GM12878 (cell line): Measurements from ENCODE around the gene PIK3C2B. TPM values are rescaled to one million over a fixed set of nuclear protein-coding genes. Genes with fewer than 3 reads are reported as not detected.
A peak's percentile ranks its signal among the peaks of the same experiment; 100 is the strongest.

Experiments used
- ATF7 ChIP-seq: fragments of 450-650 bp; IDR thresholded peaks from 2 replicates; pipeline ENCODE4 v1.6.1; 2016; ENCODE audit warnings: low read depth, mild to moderate bottlenecking
- BMI1 ChIP-seq: fragments of 450-650 bp; IDR thresholded peaks from 2 replicates; pipeline ENCODE4 v1.6.1; 2016; ENCODE audit warnings: mild to moderate bottlenecking, moderate library complexity, borderline replicate concordance
- CBX5 ChIP-seq: sonication (generic); IDR thresholded peaks from 2 replicates; pipeline ENCODE4 v1.6.1; 2016; ENCODE audit warnings: low read depth, moderate library complexity, mild to moderate bottlenecking, inconsistent platforms
- CEBPZ ChIP-seq: fragments of 150-350 bp; IDR thresholded peaks from 2 replicates; pipeline ENCODE4 v1.6.1; 2016; ENCODE audit warnings: low read depth, low read length
- GATAD2B ChIP-seq: fragments of 450-650 bp; conservative IDR thresholded peaks from 2 replicates; pipeline ENCODE4 v1.6.1; 2017; ENCODE audit warnings: low read depth, mild to moderate bottlenecking, moderate library complexity
- IRF4 ChIP-seq: IDR thresholded peaks from 2 replicates; pipeline ENCODE4 v1.6.1; 2011; ENCODE audit warnings: low read depth, low read length
- MLLT1 ChIP-seq: fragments of 450-650 bp; IDR thresholded peaks from 2 replicates; pipeline ENCODE4 v1.6.1; 2016; ENCODE audit warnings: mild to moderate bottlenecking
- NFIC ChIP-seq: IDR thresholded peaks from 2 replicates; pipeline ENCODE4 v1.6.1; 2012; ENCODE audit warnings: low read depth, mild to moderate bottlenecking, inconsistent platforms, low read length, moderate library complexity
- NFYA ChIP-seq: IDR thresholded peaks from 2 replicates; pipeline ENCODE4 v1.6.1; 2011; ENCODE audit warnings: low read depth, mild to moderate bottlenecking, low read length, improper control_type of control experiment, borderline replicate concordance
- NFYB ChIP-seq: IDR thresholded peaks from 2 replicates; pipeline ENCODE4 v1.6.1; 2011; ENCODE audit warnings: low read depth, mild to moderate bottlenecking, low read length, improper control_type of control experiment, moderate library complexity; ENCODE audit not compliant: insufficient read depth
- NR2C1 ChIP-seq: fragments of 450-650 bp; IDR thresholded peaks from 2 replicates; pipeline ENCODE4 v1.6.1; 2017; ENCODE audit warnings: antibody characterized with exemption, mild to moderate bottlenecking, moderate library complexity
- NR2C2 ChIP-seq: IDR thresholded peaks from 2 replicates; pipeline ENCODE4 v1.6.1; 2011; ENCODE audit warnings: borderline replicate concordance, low read depth; ENCODE audit not compliant: control insufficient read depth, insufficient read length
- NR2F1 ChIP-seq: fragments of 450-650 bp; conservative IDR thresholded peaks from 2 replicates; pipeline ENCODE4 v1.6.1; 2017; ENCODE audit warnings: mild to moderate bottlenecking
- PAX5 ChIP-seq: IDR thresholded peaks from 2 replicates; pipeline ENCODE4 v1.6.1; 2011; ENCODE audit warnings: low read depth, low read length, borderline replicate concordance
- RB1 ChIP-seq: fragments of 450-650 bp; formaldehyde crosslinking; IDR thresholded peaks from 2 replicates; pipeline ENCODE4 v1.6.1; 2017; ENCODE audit warnings: mild to moderate bottlenecking, borderline replicate concordance
- SMC3 ChIP-seq: IDR thresholded peaks from 2 replicates; pipeline ENCODE4 v1.6.1; 2011; ENCODE audit warnings: low read length, improper control_type of control experiment, borderline replicate concordance
- SREBF2 ChIP-seq: IDR thresholded peaks from 2 replicates; pipeline ENCODE4 v1.6.1; 2012; ENCODE audit warnings: mild to moderate bottlenecking, low read length
- SRF ChIP-seq, 2 experiments: IDR thresholded peaks; 2 replicates each; pipeline ENCODE4 v1.6.1; 2011; ENCODE audit warnings: low read depth in 2 of 2, low read length in 2 of 2, mild to moderate bottlenecking in 1 of 2, moderate library complexity in 1 of 2
- SUPT20H ChIP-seq: IDR thresholded peaks from 2 replicates; pipeline ENCODE4 v1.6.1; 2011; ENCODE audit warnings: low read depth, mild to moderate bottlenecking, low read length, moderate library complexity, borderline replicate concordance; ENCODE audit not compliant: control insufficient read depth
- TCF12 ChIP-seq: IDR thresholded peaks from 2 replicates; pipeline ENCODE4 v1.6.1; 2011; ENCODE audit warnings: low read depth, mild to moderate bottlenecking, low read length
- TCF7 ChIP-seq: IDR thresholded peaks from 2 replicates; pipeline ENCODE4 v1.6.1; 2014; ENCODE audit warnings: antibody characterized with exemption, borderline replicate concordance
- WRNIP1 ChIP-seq: IDR thresholded peaks from 2 replicates; pipeline ENCODE4 v1.6.1; 2011; ENCODE audit warnings: low read depth, low read length, improper control_type of control experiment, borderline replicate concordance
- ZNF274 ChIP-seq: IDR thresholded peaks from one replicate; pipeline ENCODE4 v1.8.0; 2011; ENCODE audit not compliant: insufficient read length, insufficient read depth
- ZNF384 ChIP-seq: IDR thresholded peaks from 2 replicates; pipeline ENCODE4 v1.6.1; 2012; ENCODE audit warnings: low read depth, mild to moderate bottlenecking, low read length, improper control_type of control experiment, borderline replicate concordance
- ZZZ3 ChIP-seq: IDR thresholded peaks from 2 replicates; pipeline ENCODE4 v1.6.1; 2011; ENCODE audit warnings: low read depth; ENCODE audit not compliant: control insufficient read depth, insufficient read length
- polyA plus RNA-seq, 11 experiments: library from polyadenylated mRNA; depleted of rRNA in 4 of 11; unstranded in 6 of 11; stranded (reverse) in 5 of 11; fragments of >200 nt; fragmentation: Nextera tagmentation in 4 of 11; fragmentation: Illumina TruSeq in 1 of 11; extraction: Ambion mirVana in 4 of 11; extraction: Trizol in 1 of 11; gene quantifications; 1 replicate in 1 of 11; 2 replicates in 10 of 11; pipeline versions ENCODE4 v1.2.1 to v1.2.3, GENCODE V29; 2011 to 2016; ENCODE audit warnings: inconsistent platforms in 2 of 11, missing spikeins in 2 of 11, low read depth in 1 of 11
- total RNA-seq, 4 experiments: library from RNA; depleted of rRNA in 3 of 4; stranded (reverse); fragments of >200 nt in 3 of 4; fragmentation: Illumina TruSeq in 1 of 4; extraction: Trizol in 1 of 4; gene quantifications; 2 replicates each; pipeline versions ENCODE4 v1.2.1 to v1.2.3, GENCODE V29; 2013 to 2021

PIK3C2B gene
- total and polyA plus RNA-seq, 10 of the 15 experiments (the other 5 are each of a cell fraction or from before 2014, with no cell fraction given), result 2.2 to 38.1 (median 11.4) TPM

- TF ChIP-seq NR2C1 (no peak), NR2C2 (no peak), GATAD2B (no peak), SRF (IDR thresholded peaks at IDR 0.05; ENCODE audit: low read depth in 2 of 2, low read length in 2 of 2) (no peak), NFIC (peak; percentile 74; the same call in 1 of the 2 replicates), WRNIP1 (0 out of 2 replicates have a peak, but pooled peaks have one; percentile 46), SREBF2 (no peak), MLLT1 (peak; percentile 99), ZNF384 (peak; percentile 80), TCF12 (peak; percentile 95), NFYA (no peak), CEBPZ (no peak), IRF4 (no peak), ZZZ3 (no peak), PAX5 (peak; percentile 35; the same call in 1 of the 2 replicates), SMC3 (no peak), SUPT20H (no peak), TCF7 (no peak), CBX5 (peak; percentile 57; the same call in 1 of the 2 replicates), ZNF274 (no peak), BMI1 (no peak), NR2F1 (no peak), RB1 (no peak), ATF7 (peak; percentile 84), NFYB (no peak)
These were observed 26.5 kb upstream of the PIK3C2B start (continued) for GRCh38 chr1:204520834-204521709.
